GM21526 (cell line): ENCODE data around the gene UBA6.
"Not testable (repeated sequence)": the region's sequence is repeated elsewhere in the genome, so short reads cannot be mapped to it uniquely, and the experiment has no call there.

Experiments used
- ATAC-seq: cut with Tn5 transposase; IDR thresholded peaks from one replicate; pipeline ENCODE4 v1.9.1; 2021; ENCODE audit warnings: moderate library complexity; ENCODE audit not compliant: unreplicated experiment, low FRiP score

Gene UBA6

GRCh38 chr4:67714955-67715354, 14.0 kb upstream of the UBA6 start:
- ATAC-seq: no peak

GRCh38 chr4:67714248-67714583, 13.3 kb upstream of the UBA6 start:
- ATAC-seq: no peak

GRCh38 chr4:67713529-67714247, 12.7 kb upstream of the UBA6 start:
- no peak for ATAC-seq

GRCh38 chr4:67712650-67713528, 11.9 kb upstream of the UBA6 start:
- ATAC-seq: no peak

GRCh38 chr4:67712000-67712625, 11.2 kb upstream of the UBA6 start:
- no peak for ATAC-seq

- not testable (repeated sequence) for ATAC-seq
Observed at GRCh38 chr4:67706682-67707081, 5.7 kb upstream of the UBA6 start.

- no peak for ATAC-seq
Observed at GRCh38 chr4:67704843-67705242, 3.9 kb upstream of the UBA6 start.

GRCh38 chr4:67702166-67702565, 1.2 kb upstream of the UBA6 start:
- no peak for ATAC-seq

- no peak for ATAC-seq
Observed at GRCh38 chr4:67701517-67701850, 529 bp upstream of the UBA6 start.

GRCh38 chr4:67700116-67700737, 728 bp downstream of the UBA6 start:
- no peak for ATAC-seq

GRCh38 chr4:67699603-67700002, 1.4 kb downstream of the UBA6 start:
- no peak for ATAC-seq

GRCh38 chr4:67697860-67698687, 2.9 kb downstream of the UBA6 start:
- no peak for ATAC-seq

GRCh38 chr4:67696061-67696460, 4.9 kb downstream of the UBA6 start:
- ATAC-seq: no peak

GRCh38 chr4:67694662-67695061, 6.3 kb downstream of the UBA6 start:
- ATAC-seq: no peak

GRCh38 chr4:67691328-67691727, 9.6 kb downstream of the UBA6 start:
- ATAC-seq: no peak

- ATAC-seq: no peak
Observed at GRCh38 chr4:67687636-67688035, 13.3 kb downstream of the UBA6 start.

- ATAC-seq: no peak
Observed at GRCh38 chr4:67685532-67685859, 15.5 kb downstream of the UBA6 start.

- ATAC-seq: no peak
Observed at GRCh38 chr4:67684839-67685531, 16.0 kb downstream of the UBA6 start.

GRCh38 chr4:67682266-67682665, 18.7 kb downstream of the UBA6 start:
- no peak for ATAC-seq
